GM12875 (cell line): ENCODE results near the gene LIMCH1.

ENCODE experiments used
- H3K4me3 ChIP-seq: one replicate; pipeline ENCODE4 v1.5.1; 2011; ENCODE audit warnings: low read depth, low read length, control low read depth
- TF ChIP-seq, protein P1 (sequence below): IDR thresholded peaks from 2 replicates; pipeline ENCODE4 v1.5.1; 2011; ENCODE audit warnings: low read depth, mild to moderate bottlenecking, control low read depth, inconsistent platforms, low read length, moderate library complexity, borderline replicate concordance; ENCODE audit not compliant: insufficient read depth

The LIMCH1 gene

DNA sequence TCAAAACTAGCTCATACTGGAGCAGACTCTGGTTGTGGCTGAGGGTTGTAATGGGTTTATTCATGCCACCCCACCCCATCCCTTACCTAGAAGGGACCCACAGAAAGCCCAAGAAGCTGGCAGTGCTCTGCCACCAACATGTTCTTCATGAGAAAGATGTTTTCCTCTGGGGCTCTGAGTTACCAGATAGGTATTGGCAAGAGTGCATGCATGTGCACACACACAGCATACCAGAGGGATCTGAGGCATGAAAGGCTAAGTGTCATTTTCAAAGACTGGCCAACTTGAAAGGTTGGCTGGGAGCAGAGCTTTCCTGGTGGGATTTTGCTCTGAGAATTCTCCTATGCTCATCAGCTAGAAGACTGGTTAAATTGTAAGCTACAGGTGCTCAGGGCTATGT, 145.4 kb downstream of the LIMCH1 start:
- H3K4me3 ChIP-seq: no peak overlapping the region
- TF ChIP-seq, protein P1, sequence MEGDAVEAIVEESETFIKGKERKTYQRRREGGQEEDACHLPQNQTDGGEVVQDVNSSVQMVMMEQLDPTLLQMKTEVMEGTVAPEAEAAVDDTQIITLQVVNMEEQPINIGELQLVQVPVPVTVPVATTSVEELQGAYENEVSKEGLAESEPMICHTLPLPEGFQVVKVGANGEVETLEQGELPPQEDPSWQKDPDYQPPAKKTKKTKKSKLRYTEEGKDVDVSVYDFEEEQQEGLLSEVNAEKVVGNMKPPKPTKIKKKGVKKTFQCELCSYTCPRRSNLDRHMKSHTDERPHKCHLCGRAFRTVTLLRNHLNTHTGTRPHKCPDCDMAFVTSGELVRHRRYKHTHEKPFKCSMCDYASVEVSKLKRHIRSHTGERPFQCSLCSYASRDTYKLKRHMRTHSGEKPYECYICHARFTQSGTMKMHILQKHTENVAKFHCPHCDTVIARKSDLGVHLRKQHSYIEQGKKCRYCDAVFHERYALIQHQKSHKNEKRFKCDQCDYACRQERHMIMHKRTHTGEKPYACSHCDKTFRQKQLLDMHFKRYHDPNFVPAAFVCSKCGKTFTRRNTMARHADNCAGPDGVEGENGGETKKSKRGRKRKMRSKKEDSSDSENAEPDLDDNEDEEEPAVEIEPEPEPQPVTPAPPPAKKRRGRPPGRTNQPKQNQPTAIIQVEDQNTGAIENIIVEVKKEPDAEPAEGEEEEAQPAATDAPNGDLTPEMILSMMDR: no peak

DNA sequence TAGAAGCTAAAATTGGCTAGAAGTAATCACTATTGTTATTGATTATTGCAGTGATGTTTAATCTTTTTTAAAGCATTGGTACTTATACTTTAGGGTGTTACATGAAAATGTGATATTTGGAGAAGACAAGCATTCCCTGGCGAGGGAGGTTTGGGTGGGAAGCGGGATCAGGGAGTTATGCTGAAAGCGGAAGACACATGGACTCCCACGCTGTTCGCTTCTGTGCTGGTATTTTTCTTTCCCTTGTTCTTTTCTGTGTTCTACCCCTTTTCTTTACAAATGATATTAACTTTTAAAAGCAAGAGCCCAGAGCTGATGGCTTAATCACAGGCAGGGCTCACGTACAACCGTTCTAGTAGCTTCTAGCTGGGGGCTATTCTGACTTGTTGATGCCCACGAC, 148.9 kb downstream of the LIMCH1 start:
- H3K4me3 ChIP-seq: no peak overlapping the region
- TF ChIP-seq, protein P1: no peak

DNA sequence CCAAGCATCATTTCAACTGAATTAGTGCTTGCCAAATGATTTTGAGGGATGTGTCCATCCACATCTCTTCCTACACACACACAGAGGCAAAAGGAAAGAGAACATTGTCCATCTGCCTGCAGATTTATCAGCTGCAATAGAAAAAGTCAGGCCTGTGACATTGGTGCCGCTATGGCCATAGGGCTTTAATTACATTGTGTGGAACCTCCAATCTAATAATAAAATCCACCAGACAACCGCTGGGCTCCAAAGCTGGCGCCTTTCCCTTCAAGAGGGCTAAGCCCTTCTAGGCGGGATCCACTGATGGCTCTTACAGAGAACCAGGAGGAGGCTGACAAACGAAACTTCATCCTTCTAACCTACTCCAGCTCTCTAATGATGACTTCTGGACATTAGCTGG, 150.0 kb downstream of the LIMCH1 start:
- no peak overlapping the region for H3K4me3 ChIP-seq
- TF ChIP-seq, protein P1: no peak

DNA sequence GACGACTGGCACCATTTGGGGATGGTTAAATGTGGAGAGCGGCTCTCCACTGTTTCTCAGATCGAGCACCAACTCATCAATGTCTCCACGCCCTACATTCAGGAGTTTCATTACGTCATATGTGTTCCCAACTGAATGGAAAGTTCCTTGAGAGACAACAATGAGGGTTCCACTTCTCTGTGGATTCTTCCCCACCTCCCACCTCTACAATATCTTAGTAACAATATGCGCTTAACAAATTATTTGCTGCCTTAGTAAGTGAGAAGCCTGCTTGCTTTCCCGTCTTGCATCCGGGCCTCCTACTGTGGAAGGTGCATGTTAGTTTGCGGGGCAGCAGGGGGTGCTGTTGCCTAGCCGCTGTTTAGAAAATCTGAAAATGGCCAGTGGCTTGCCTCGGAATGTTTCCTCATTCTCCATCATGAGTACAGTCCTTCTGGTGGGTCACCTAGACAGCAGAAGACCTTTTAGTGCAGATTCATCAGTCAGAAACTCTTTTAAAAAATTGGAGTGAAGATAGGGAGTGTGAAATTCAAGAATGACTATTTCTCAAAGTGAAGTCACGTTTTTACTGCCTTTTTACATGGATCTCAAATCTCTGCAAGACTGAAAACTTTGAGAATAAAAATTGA, 154.9 kb downstream of the LIMCH1 start:
- TF ChIP-seq, protein P1: peak; percentile 87
- no peak overlapping the region for H3K4me3 ChIP-seq

DNA sequence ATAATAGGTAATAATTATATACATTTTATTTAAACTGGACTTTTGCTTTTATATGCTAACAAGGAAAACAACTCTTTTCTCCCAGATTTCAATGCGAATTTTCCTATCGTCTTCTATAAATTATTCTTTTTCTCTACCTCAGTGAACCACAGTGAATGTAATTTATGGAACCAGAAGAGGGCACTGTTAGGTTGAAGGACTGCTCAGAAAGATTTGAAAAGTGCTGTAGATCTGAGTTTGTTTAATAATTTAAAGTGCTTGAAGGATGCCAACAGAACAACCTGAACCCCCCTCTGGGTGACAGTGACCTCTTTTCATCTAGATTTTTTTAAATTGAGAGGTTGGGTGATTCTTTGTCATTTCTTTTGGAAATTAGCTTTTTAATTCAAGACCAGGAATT, 155.7 kb downstream of the LIMCH1 start:
- H3K4me3 ChIP-seq: no peak overlapping the region
- TF ChIP-seq, protein P1: peak; percentile 23; the same call in 1 of the 2 replicates

DNA sequence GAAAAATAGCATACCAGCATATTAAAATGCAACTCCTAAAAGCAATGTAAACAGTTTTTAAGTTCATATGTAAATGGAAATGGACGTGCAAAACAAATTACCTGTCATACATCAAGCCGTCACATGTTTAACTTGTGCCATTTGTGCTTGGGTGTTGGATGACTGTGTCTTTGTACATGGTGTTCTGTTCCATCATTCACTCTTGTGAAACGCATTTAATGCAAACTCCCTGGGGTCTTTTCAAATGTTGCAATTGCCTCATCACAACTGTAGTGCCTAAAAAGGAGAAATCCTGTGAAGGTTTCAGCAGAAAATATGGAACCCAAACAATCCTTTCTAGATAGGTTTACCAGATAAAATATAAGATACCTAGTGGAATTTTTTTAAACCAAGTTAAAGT, 158.2 kb downstream of the LIMCH1 start:
- TF ChIP-seq, protein P1: no peak
- no peak overlapping the region for H3K4me3 ChIP-seq

DNA sequence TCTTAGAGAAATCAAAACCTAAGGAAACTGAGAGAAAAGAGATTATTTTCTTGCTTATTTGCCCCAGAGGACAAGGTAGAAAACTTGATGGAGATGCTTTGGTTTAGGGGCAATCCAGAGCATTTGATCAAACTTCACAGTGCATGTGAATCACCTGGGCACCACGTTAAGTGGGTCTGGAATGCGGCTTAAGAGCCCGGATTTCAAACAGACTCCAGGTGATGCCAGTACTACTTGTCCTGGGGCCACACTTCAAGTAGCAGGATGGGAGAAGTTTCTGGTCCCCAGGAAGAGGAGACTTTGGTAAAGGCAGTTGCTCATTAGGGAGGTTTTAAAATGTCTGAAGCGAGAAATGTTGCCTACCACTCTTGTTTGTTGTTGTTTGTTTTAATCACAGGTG, 158.8 kb downstream of the LIMCH1 start:
- TF ChIP-seq, protein P1: no peak
- no peak overlapping the region for H3K4me3 ChIP-seq
